Gastrocnemius medialis (tissue), 4 donors: ENCODE results near the gene GVQW3. TPM values are rescaled to one million over a fixed set of nuclear protein-coding genes. Genes with fewer than 3 reads are reported as not detected.

Source experiments
- ATAC-seq, 2 donors: fragments of 150-250 bp; one replicate each; pipeline ENCODE4 v1.9.1; 2016
- DNase-seq, 2 donors: peaks; one replicate each; pipeline ENCODE4 v3.0.0-alpha.2; 2019
- H3K27ac ChIP-seq, 4 donors: fragments of 200-600 bp; sonication (generic); 1 replicate in 1 of 4; 2 replicates in 3 of 4; pipeline ENCODE4 v1.5.1; 2016 to 2018; ENCODE audit warnings: mild to moderate bottlenecking in 2 of 4, moderate library complexity in 1 of 4
- H3K27me3 ChIP-seq, 3 donors: fragments of 200-600 bp; sonication (generic) in 2 of 3; 1 replicate in 1 of 3; 2 replicates in 2 of 3; pipeline versions ENCODE4 v1.5.1 to v1.6.0; 2016 to 2019; ENCODE audit warnings: mild to moderate bottlenecking in 1 of 3, moderate library complexity in 1 of 3
- H3K36me3 ChIP-seq, 2 donors: fragments of 200-600 bp; sonication (generic) in 1 of 2; one replicate each; pipeline ENCODE4 v1.5.1; 2017 to 2018
- H3K4me1 ChIP-seq, 2 donors: fragments of 200-600 bp; sonication (generic) in 1 of 2; one replicate each; pipeline ENCODE4 v1.5.1; 2016 to 2017; ENCODE audit warnings: mild to moderate bottlenecking in 2 of 2
- H3K4me3 ChIP-seq, 4 donors: fragments of 200-600 bp; sonication (generic) in 3 of 4; 1 replicate in 1 of 4; 2 replicates in 3 of 4; pipeline ENCODE4 v1.5.1; 2016 to 2019; ENCODE audit warnings: mild to moderate bottlenecking in 2 of 4
- H3K9me3 ChIP-seq, 3 donors: fragments of 200-600 bp; sonication (generic) in 2 of 3; 1 replicate in 1 of 3; 2 replicates in 2 of 3; pipeline ENCODE4 v1.5.1; 2016 to 2019
- POLR2A ChIP-seq, 2 donors: fragments of 450-650 bp; IDR thresholded peaks; one replicate each; pipeline ENCODE4 v1.6.1; 2017; ENCODE audit warnings: antibody characterized with exemption in 2 of 2, mild to moderate bottlenecking in 2 of 2, moderate library complexity in 2 of 2
- in situ Hi-C, 4 donors: fragments of 200-750 bp; cut with MboI; loops; one replicate each; pipeline versions ENCODE4 v1.15.0 to v1.8.0; 2017; ENCODE audit warnings: low sequenced_read_pairs in 4 of 4
- intact Hi-C: fragments of 100-400 bp; cut with DNase I; formaldehyde crosslinking; loops from one replicate; pipeline ENCODE4 v1.15.1; 2023; ENCODE audit warnings: low total_unique reads
- total RNA-seq, 4 donors: library from RNA; depleted of rRNA; stranded (reverse); fragments of >200 nt; gene quantifications; one replicate each; pipeline versions ENCODE4 v1.1.0 to v1.2.3, GENCODE V29; 2016
- TF ChIP-seq, protein P1 (sequence below), 5 experiments: fragments of 450-650 bp in 3 of 5; fragments of 200-600 bp in 2 of 5; sonication (generic) in 2 of 5; IDR thresholded peaks in 4 of 5; conservative IDR thresholded peaks in 1 of 5; 1 replicate in 4 of 5; 2 replicates in 1 of 5; pipeline ENCODE4 v1.5.1; 2016 to 2019; ENCODE audit warnings: antibody characterized with exemption in 5 of 5, mild to moderate bottlenecking in 3 of 5, moderate library complexity in 3 of 5

Gene GVQW3
- total RNA-seq, 4 donors from 2014 or later, result 0.07 to 0.70 (median 0.33) TPM

DNA sequence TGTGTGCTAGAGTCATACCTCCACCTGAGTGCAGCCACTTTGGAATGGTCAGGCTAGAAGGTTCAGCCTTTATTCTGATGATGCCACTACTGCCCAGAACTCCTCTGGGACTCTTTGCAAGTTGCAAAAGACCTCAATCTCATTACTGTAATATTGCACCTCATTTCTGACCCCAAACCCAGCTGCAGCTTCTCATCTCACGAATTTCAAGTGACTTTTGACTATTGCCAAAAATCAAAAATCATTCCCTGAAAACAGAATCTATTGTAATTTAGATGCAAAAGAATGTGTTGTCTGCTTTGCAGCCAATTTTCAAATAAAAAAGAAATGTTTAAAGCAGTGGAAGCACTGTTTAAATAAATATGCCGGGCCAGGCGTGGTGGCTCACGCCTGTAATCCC is 25.2 kb downstream of the GVQW3 start:
- in situ Hi-C loops (no loop called here), intact Hi-C loops (no loop called here)
- Histone ChIP-seq H3K4me3 (no peak overlapping the region), H3K27me3 (no peaks in the 10 kb centered on the region), H3K4me1 (no peaks in the 10 kb centered on the region), H3K27ac (no peak overlapping the region), H3K36me3 (no peaks in the 10 kb centered on the region), H3K9me3 (no peaks in the 10 kb centered on the region)
- no peak for ATAC-seq
- TF ChIP-seq, protein P1, sequence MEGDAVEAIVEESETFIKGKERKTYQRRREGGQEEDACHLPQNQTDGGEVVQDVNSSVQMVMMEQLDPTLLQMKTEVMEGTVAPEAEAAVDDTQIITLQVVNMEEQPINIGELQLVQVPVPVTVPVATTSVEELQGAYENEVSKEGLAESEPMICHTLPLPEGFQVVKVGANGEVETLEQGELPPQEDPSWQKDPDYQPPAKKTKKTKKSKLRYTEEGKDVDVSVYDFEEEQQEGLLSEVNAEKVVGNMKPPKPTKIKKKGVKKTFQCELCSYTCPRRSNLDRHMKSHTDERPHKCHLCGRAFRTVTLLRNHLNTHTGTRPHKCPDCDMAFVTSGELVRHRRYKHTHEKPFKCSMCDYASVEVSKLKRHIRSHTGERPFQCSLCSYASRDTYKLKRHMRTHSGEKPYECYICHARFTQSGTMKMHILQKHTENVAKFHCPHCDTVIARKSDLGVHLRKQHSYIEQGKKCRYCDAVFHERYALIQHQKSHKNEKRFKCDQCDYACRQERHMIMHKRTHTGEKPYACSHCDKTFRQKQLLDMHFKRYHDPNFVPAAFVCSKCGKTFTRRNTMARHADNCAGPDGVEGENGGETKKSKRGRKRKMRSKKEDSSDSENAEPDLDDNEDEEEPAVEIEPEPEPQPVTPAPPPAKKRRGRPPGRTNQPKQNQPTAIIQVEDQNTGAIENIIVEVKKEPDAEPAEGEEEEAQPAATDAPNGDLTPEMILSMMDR (IDR thresholded peaks at IDR 0.05 in 4 of 5, conservative IDR thresholded peaks at IDR 0.05 in 1 of 5), result no peak
- TF ChIP-seq POLR2A (IDR thresholded peaks at IDR 0.05), result no peak
- no peak for DNase-seq

GRCh38 chr11:76408171-76408965 is 27.2 kb downstream of the GVQW3 start:
- DNase-seq (no peak), ATAC-seq (no peak)
- Histone ChIP-seq H3K4me3 (no peak overlapping the region), H3K9me3 (no peaks in the 10 kb centered on the region), H3K36me3 (no peaks in the 10 kb centered on the region), H3K4me1 (no peaks in the 10 kb centered on the region), H3K27ac (no peak overlapping the region), H3K27me3 (no peaks in the 10 kb centered on the region)
- TF ChIP-seq, protein P1 (IDR thresholded peaks at IDR 0.05 in 4 of 5, conservative IDR thresholded peaks at IDR 0.05 in 1 of 5), result no peak
- no peak for TF ChIP-seq POLR2A (IDR thresholded peaks at IDR 0.05)
- in situ Hi-C loops, result no loop called here
- intact Hi-C loops, result no loop called here

- Histone ChIP-seq H3K36me3 (no peaks in the 10 kb centered on the region), H3K27me3 (no peaks in the 10 kb centered on the region), H3K4me1 (no peaks in the 10 kb centered on the region), H3K4me3 (no peak overlapping the region), H3K27ac (no peak overlapping the region), H3K9me3 (no peaks in the 10 kb centered on the region)
- TF ChIP-seq POLR2A (IDR thresholded peaks at IDR 0.05), result no peak
- TF ChIP-seq, protein P1 (IDR thresholded peaks at IDR 0.05 in 4 of 5, conservative IDR thresholded peaks at IDR 0.05 in 1 of 5), result no peak
- in situ Hi-C loops (no loop called here), intact Hi-C loops (no loop called here)
- ATAC-seq (no peak), DNase-seq (no peak)
Measured at GRCh38 chr11:76410851-76411357, 29.8 kb downstream of the GVQW3 start.

DNA sequence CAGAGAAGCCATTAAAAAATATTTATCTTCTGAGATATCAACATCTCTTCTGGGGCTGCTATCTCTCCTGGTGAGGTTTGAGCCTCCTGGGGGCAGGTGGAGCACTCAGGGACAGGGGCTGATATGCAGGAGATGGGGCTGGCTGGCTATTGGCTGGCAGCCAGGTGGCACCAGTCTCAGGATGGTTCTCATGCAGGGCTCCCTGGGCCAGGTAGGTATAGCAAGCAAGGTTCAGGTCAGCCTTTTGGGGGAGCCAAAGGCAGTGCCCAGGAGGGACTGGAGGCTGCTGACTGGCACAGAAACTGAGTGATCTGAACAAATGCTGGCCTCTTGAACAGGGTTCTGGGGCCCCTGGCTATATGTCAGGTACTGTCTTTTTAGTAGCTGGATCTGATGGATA is 34.0 kb downstream of the GVQW3 start:
- no peak overlapping the region for H3K27ac ChIP-seq
- TF ChIP-seq POLR2A (IDR thresholded peaks at IDR 0.05), result no peak
- TF ChIP-seq, protein P1 (IDR thresholded peaks at IDR 0.05 in 4 of 5, conservative IDR thresholded peaks at IDR 0.05 in 1 of 5), result no peak
- H3K27me3 ChIP-seq, result no peaks in the 10 kb centered on the region
- H3K36me3 ChIP-seq, result no peaks in the 10 kb centered on the region
- no peaks in the 10 kb centered on the region for H3K9me3 ChIP-seq
- DNase-seq (no peak), ATAC-seq (no peak)
- no peaks in the 10 kb centered on the region for H3K4me1 ChIP-seq
- H3K4me3 ChIP-seq, result no peak overlapping the region
- intact Hi-C loops (no loop called here), in situ Hi-C loops (no loop called here)
